Activated T-helper 9 cell treated with anti-CD3 and anti-CD28 coated beads, Interleukin-2, amount 50 U/mL, for 16 hours (primary cell): Measurements from ENCODE around the gene FRS2.

Experiments used
- DNase-seq: peaks from one replicate; pipeline ENCODE4 v3.0.0-alpha.2; 2020; ENCODE audit warnings: low read depth

The FRS2 gene

DNA sequence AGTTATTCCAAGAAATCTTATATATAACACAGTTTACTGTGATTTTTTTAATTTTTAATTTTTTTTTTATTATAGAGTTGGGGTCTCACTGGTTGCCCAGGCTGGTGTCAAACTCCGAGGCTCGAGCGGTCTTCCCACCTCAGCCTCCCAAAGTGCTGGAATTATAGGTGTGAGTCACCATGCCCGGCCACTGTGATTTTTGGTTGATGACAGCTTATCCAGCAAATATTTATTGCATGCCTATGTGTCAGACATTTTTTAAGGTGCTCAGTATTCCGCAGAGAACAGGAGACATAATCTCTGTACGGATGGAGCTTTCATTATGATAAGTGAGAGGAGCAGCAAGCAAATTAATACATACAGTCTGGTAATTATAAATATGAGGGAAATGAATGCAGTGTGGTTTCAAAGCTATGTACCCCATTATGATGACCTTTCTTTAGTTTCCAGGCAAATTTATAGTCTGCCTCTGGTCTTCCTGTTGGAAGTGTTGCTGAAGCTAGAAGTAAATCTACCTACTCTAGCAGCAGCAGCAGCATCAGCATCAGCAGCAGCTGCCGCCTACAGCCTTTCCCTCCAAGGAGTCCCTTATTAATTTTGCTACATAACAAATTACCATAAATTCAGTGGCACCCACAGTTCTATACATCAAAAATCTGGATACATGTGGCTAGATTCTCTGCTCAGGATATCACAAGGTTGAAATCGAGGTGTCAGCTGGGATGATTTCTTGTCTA, 32.3 kb downstream of the FRS2 start:
- no peak for DNase-seq

DNA sequence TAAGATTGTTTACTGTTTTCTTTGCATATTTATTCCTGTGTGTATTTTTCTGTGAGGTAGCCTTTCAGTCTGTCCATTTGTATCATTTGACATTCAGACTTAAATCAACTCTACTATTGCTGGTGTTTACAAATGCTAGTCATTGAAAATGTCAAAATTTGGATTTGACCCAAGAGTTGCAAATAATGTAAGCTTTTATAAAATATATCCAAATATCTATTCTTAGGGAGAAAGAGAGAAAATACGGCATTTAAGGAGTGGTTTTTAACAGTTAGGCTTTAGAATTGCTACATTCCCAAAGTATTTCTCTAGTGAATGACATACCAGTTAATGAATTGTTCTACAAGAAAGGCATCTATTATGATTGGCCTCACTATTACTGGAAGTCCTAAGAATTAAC, 37.9 kb downstream of the FRS2 start:
- no peak for DNase-seq

GRCh38 chr12:69508621-69509020, 38.4 kb downstream of the FRS2 start:
- no peak for DNase-seq

DNA sequence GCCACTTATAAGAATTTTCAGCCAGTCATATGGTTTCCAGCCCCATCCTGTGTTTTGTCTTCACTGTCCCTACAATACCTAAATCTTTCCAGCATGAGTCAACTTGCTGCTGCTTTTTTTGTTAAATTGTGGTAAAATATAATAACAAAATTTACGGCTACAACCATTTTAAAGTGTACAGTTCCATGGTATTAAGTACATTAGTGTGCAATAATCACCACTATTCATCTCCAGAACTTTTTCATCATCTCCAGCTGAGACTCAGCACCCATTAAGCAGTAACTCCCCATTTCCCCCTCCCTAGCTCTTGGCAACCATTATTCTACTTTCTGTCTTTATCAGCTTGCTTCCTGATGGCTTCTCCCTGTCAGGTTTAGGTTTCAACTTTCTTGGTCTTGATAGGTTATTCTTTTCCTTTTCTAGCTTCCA, 39.1 kb downstream of the FRS2 start:
- DNase-seq, result no peak

DNA sequence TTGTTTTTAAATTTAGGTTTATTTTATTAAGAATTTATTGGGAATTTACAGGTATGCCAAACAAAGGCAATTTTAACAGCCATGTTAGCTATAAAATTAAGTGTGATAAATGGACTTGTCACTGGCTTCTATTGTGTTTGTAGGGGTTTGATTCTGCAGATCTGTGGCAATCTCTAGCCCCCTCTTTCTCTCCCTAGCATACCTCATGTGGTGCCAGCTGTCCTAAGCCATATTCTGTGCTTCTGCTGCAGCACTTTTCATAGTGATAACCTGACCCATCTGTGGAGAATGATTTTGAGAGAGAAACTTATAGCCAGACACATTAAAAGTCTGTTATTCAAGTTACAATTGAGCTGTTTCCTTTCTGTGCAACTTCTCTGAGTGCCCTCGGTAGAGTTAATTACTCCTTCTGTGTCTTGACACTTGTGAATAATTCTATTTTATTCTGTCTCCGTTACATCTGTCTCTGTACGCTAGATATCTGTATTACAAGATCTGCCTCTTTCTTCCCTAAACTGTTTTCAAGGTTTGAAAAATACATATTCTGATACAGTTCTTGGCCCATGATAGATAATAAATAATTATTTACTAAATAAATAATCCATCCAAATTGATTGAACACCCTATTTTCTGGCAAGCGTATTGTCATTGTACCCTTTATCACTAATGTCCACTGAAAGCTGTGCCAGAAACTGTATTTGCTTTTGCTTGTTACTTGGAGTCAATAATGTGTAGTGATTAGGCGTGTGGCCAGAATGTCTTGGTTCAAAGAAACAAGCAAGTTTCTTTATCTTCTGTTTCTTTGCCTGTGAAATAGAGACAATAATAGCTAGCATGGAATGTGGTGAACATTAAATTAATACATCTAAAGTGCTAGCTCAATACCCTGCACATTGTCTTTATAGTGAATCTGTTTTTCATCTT, 40.0 kb downstream of the FRS2 start:
- no peak for DNase-seq

- no peak for DNase-seq
These were observed 40.8 kb downstream of the FRS2 start for GRCh38 chr12:69511016-69511415.

GRCh38 chr12:69511469-69512267, 41.5 kb downstream of the FRS2 start:
- no peak for DNase-seq

- no peak for DNase-seq
These were observed 42.6 kb downstream of the FRS2 start for GRCh38 chr12:69512820-69513219.

GRCh38 chr12:69513297-69513696, 43.1 kb downstream of the FRS2 start:
- DNase-seq, result no peak

- no peak for DNase-seq
These were observed 43.9 kb downstream of the FRS2 start for GRCh38 chr12:69514111-69514510.

GRCh38 chr12:69514845-69515244, 44.7 kb downstream of the FRS2 start:
- DNase-seq, result no peak

GRCh38 chr12:69515394-69515930, 45.3 kb downstream of the FRS2 start:
- no peak for DNase-seq

- no peak for DNase-seq
These were observed 46.8 kb downstream of the FRS2 start for GRCh38 chr12:69516950-69517349.

GRCh38 chr12:69517406-69517805, 47.2 kb downstream of the FRS2 start:
- no peak for DNase-seq

GRCh38 chr12:69519871-69520270, 49.7 kb downstream of the FRS2 start:
- no peak for DNase-seq

DNA sequence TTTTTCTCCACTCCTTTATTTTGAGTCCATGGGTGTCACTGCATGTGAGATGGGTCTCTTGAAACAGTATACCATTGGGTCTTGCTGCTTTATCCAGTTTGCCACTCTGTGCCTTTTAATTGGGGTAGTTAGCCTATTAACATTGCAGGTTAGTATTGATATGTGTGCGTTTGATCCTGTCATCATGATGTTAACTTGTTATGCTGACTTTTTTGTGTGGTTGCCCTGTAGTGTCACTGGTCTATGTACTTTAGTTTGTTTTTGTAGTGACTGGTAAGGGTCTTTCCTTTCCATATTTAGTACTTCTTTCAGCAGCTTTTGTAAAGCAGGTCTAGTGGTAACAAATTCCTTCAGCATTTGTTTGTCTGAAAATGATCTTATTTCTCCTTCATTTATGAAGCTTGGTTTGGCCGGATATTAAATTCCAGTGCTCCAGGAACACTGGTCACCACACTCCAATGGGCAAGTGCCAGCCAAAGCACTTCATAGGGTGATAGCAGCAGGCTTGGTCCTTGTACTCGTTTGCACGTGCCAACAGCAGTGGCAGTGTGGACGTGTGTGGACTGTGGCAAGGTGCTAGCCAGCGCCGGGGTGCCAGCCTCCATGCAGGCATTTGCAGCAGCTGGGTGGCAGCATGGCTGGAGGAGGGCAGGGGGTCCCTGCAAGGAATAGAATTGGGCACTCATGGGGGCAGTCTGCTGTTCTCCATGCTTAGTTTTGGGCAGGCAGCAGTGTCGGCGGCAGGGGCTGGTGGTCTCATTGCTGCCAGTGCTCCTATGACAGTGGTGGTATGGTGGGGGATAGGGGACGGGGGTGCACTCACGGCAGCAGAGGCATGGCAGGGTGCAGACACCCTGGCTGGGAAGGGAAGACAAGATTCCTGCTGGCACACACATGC, 53.5 kb downstream of the FRS2 start:
- DNase-seq, result no peak

- DNase-seq, result no peak
These were observed 54.1 kb downstream of the FRS2 start for GRCh38 chr12:69524331-69524630.

GRCh38 chr12:69524755-69525469, 54.7 kb downstream of the FRS2 start:
- no peak for DNase-seq

- DNase-seq, result no peak
These were observed 57.5 kb downstream of the FRS2 start for GRCh38 chr12:69527506-69528272.

DNA sequence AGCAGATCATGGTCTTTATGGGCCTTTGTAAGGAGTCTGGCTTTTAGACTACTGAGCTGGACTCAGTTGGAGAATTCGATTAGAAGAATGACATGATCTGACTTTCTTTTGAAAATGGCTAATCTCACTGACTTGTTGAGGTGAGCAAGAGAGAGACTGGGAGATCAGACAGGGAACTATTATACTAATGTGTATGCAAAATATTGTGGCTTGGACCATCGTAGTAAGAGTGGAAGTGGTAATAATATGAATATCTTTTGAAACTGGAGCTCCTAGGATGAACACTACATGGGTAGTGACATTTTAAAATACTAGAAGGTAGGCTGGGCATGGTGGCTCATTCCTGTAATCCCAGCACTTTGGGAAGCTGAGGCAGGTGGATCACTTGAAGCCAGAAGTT, 58.8 kb downstream of the FRS2 start:
- DNase-seq, result no peak
